Measurements from ENCODE around the gene FXYD6. TPM values are rescaled to one million over a fixed set of nuclear protein-coding genes. Genes with fewer than 3 reads are reported as not detected.

The FXYD6 gene
- total RNA-seq, 1 experiment from 2014 or later, result 12.2 TPM

DNA sequence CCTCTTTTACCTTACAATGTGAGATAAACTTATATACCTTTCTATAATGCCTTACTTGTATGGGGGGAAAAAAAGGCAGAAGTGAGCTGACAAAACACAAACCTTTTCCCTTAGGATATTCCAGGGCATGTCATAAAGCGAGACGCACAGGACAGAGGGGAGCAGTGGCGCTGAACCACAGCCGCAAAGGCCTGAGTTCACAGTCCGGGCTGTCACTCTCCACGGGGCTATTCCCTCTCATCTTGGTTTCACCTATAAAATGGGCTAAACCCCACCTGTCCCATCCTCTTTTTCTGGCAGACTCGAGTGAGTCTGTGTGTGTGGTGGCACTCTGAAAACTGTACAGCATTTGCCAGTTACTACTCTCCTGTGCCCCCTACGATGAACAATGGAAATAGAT is 37.6 kb downstream of the FXYD6 start:
- TF ChIP-seq, protein P1, sequence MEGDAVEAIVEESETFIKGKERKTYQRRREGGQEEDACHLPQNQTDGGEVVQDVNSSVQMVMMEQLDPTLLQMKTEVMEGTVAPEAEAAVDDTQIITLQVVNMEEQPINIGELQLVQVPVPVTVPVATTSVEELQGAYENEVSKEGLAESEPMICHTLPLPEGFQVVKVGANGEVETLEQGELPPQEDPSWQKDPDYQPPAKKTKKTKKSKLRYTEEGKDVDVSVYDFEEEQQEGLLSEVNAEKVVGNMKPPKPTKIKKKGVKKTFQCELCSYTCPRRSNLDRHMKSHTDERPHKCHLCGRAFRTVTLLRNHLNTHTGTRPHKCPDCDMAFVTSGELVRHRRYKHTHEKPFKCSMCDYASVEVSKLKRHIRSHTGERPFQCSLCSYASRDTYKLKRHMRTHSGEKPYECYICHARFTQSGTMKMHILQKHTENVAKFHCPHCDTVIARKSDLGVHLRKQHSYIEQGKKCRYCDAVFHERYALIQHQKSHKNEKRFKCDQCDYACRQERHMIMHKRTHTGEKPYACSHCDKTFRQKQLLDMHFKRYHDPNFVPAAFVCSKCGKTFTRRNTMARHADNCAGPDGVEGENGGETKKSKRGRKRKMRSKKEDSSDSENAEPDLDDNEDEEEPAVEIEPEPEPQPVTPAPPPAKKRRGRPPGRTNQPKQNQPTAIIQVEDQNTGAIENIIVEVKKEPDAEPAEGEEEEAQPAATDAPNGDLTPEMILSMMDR (conservative IDR thresholded peaks at IDR 0.05; ENCODE audit: low read depth, low read length), result no peak
- no peak for TF ChIP-seq EZH2 (IDR thresholded peaks at IDR 0.05; ENCODE audit: borderline replicate concordance, low read depth, low read length, poor library complexity, severe bottlenecking)
- DNase-seq (ENCODE audit: low spot score), result no peak
- CTCF ChIA-PET, result no interaction called here
- BruUV-seq (replicated peaks), result no TSS peak
- Histone ChIP-seq H3K4me3 (ENCODE audit: low read depth, low read length, poor library complexity, severe bottlenecking) (no peak overlapping the region), H3K4me1 (ENCODE audit: insufficient read depth, low read length, poor library complexity, severe bottlenecking) (no peaks in the 10 kb centered on the region), H3K27me3 (replicated peaks; ENCODE audit: insufficient read depth, low read depth, low read length, poor library complexity) (no peaks in the 10 kb centered on the region), H3K36me3 (ENCODE audit: insufficient read depth, low read length, poor library complexity, severe bottlenecking) (no peaks in the 10 kb centered on the region), H3K9me3 (ENCODE audit: low read depth, low read length, poor library complexity, severe bottlenecking) (no peaks in the 10 kb centered on the region), H3K27ac (ENCODE audit: low read depth, low read length, poor library complexity, severe bottlenecking) (no peak overlapping the region)
- intact Hi-C loops (cut with micrococcal nuclease; ENCODE audit: unreplicated experiment), result no loop called here
- POLR2A ChIA-PET (ENCODE audit: low non-redundant PET), result no interaction called here

DNA sequence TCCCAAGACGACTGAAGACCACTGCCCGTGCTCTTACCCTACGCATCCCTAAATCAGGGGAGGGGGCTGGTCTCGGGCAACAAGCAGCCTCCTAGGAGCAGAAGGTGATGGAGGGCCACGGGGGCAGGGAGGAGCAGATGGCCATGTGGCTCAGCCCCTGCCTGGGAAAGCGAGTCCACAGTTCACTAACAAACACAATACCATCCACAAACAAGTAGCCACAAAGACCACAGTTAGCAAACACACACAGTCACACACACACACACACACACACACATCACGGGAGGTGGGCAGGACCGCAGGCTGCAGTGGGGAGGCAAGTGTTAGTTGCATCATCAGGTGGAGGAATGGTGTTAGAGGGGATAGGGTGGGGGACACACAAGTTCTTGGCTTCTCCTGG is 38.7 kb downstream of the FXYD6 start:
- no TSS peak for BruUV-seq (replicated peaks)
- ChIA-PET POLR2A (ENCODE audit: low non-redundant PET) (no interaction called here), CTCF (no interaction called here)
- TF ChIP-seq EZH2 (IDR thresholded peaks at IDR 0.05; ENCODE audit: borderline replicate concordance, low read depth, low read length, poor library complexity, severe bottlenecking), result no peak
- TF ChIP-seq, protein P1 (conservative IDR thresholded peaks at IDR 0.05; ENCODE audit: low read depth, low read length), result no peak
- Histone ChIP-seq H3K4me1 (ENCODE audit: insufficient read depth, low read length, poor library complexity, severe bottlenecking) (no peaks in the 10 kb centered on the region), H3K4me3 (ENCODE audit: low read depth, low read length, poor library complexity, severe bottlenecking) (no peak overlapping the region), H3K27ac (ENCODE audit: low read depth, low read length, poor library complexity, severe bottlenecking) (no peak overlapping the region), H3K27me3 (replicated peaks; ENCODE audit: insufficient read depth, low read depth, low read length, poor library complexity) (no peaks in the 10 kb centered on the region), H3K36me3 (ENCODE audit: insufficient read depth, low read length, poor library complexity, severe bottlenecking) (no peaks in the 10 kb centered on the region), H3K9me3 (ENCODE audit: low read depth, low read length, poor library complexity, severe bottlenecking) (no peaks in the 10 kb centered on the region)
- DNase-seq (ENCODE audit: low spot score), result no peak
- intact Hi-C loops (cut with micrococcal nuclease; ENCODE audit: unreplicated experiment), result no loop called here

GRCh38 chr11:117837070-117837776 is 39.2 kb downstream of the FXYD6 start:
- H3K27me3 ChIP-seq (replicated peaks; ENCODE audit: insufficient read depth, low read depth, low read length, poor library complexity), result no peaks in the 10 kb centered on the region
- no peak overlapping the region for H3K4me3 ChIP-seq (ENCODE audit: low read depth, low read length, poor library complexity, severe bottlenecking)
- H3K9me3 ChIP-seq (ENCODE audit: low read depth, low read length, poor library complexity, severe bottlenecking), result no peaks in the 10 kb centered on the region
- H3K4me1 ChIP-seq (ENCODE audit: insufficient read depth, low read length, poor library complexity, severe bottlenecking), result no peaks in the 10 kb centered on the region
- TF ChIP-seq, protein P1 (conservative IDR thresholded peaks at IDR 0.05; ENCODE audit: low read depth, low read length), result no peak
- no peak for TF ChIP-seq EZH2 (IDR thresholded peaks at IDR 0.05; ENCODE audit: borderline replicate concordance, low read depth, low read length, poor library complexity, severe bottlenecking)
- no peak for DNase-seq (ENCODE audit: low spot score)
- ChIA-PET POLR2A (ENCODE audit: low non-redundant PET) (no interaction called here), CTCF (no interaction called here)
- no peaks in the 10 kb centered on the region for H3K36me3 ChIP-seq (ENCODE audit: insufficient read depth, low read length, poor library complexity, severe bottlenecking)
- no peak overlapping the region for H3K27ac ChIP-seq (ENCODE audit: low read depth, low read length, poor library complexity, severe bottlenecking)
- no TSS peak for BruUV-seq (replicated peaks)
- intact Hi-C loops (cut with micrococcal nuclease; ENCODE audit: unreplicated experiment), result no loop called here

Measured in A673 (cell line).